Activated CD8-positive, alpha-beta memory T cell treated with anti-CD3 and anti-CD28 coated beads, Interleukin-2, amount 50 U/mL, for 1 hour (primary cell): ENCODE results near the gene RSAD1.
A peak's percentile ranks its signal among the peaks of the same experiment; 100 is the strongest.

ENCODE experiments used
- DNase-seq: peaks from one replicate; pipeline ENCODE4 v3.0.0-alpha.2; 2020; ENCODE audit errors: extremely low read depth

RSAD1 gene

DNA sequence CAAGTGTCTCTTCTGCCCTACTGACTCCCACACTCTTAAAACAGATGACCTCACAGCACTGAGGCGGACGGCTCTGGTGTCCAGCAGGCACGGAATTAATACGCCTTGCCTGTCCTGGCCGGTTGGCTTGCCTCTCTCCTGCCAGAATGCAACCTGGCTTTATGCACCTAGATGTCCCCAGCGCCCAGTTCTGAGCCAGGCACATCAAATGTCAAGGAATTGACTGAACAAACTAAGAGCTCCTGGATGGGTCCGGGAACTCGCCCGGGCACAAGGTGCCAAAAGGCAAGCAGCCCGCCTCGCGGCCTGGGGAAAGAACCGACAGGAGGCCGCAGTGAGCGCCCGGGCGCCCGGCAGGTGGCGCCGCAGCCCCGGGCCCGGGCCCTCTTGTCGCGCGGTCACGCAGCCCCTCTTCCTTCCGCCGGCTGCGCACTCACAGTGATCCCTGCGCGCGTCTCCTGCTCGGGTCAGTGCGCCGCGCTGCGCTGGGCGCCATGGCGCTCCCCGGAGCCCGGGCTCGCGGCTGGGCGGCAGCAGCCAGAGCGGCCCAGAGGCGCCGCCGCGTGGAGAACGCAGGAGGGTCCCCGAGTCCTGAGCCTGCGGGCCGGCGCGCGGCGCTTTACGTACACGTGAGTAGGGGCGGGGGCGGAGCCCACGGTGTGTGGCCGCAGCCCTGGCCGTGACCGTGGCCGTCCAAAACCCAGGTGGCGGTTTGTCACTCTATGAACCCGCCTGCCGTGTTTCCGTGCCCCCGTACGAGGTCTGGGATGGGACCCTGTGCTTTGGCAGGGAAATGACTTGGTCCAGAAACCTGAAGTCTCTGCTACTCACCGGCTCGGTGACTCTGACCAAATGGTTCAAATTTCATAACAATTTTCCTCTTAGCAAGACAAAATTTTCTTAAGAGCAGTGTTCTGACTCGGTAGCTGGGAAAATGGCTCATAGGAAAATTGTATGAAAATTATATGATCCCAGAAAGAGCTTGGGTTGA, at the start of gene RSAD1:
TSS of gene RSAD1 (plus strand) at position 470 of the 991 bp plus-strand sequence. CDS start at position 495, 25 bp downstream.
- DNase-seq = peak; percentile 53

DNA sequence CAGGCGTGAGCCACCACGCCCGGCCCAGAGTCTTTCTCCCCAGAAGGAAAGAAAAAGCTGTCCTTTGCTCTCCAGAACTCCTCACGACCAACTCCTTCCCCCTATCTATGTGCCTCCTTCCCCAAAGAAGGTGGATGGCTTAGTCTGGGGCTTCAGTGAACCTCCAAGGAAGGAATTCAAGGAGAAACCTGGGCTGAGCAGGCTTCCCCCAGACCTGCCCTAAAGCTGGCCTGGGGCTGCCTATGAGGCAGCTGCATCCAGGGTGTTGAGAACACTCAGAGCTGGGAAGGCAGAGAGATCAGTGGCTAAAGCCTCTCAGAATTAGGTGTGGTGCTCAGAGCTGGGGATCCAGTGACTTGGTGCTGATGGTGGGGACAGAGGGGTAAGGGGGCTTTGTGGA, 48.9 kb upstream of the RSAD1 start:
- no peak for DNase-seq

DNA sequence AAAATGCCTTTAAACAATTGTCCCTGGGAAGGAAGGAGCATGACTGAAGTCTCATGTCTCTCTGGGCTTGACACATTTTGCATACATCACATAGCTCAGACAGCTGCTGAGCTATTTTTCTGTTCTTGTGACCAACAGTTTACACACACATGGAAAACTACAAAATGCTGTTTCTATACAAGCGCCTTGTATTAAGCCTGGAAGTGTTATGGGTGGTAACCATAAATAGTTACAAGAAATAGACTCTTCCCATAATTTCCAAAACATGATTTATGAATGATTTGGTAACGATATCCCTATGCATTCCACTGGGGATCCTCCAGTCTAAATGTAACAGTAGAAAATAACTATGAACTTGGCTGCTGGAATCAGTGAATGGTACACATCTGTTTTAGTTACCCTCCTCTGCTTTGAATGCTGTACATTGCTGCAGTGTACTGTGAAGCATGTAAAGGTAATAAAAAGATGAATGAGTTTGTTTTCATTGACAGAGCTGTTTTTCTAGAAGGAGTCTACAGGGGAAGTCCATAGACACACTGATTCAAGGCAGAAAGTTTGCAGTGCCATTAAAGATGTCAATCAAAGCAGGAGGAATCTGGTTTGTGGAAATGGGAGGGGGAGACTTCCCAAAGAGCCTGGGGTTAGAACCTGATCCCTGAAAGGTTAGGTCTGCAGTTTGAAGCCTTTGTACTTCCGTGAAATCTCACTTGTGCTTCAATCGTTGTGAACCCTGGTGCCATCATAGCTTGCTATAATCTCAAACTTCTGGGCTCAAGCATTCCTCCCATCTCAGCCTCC, 47.6 kb upstream of the RSAD1 start:
- no peak for DNase-seq

GRCh38 chr17:50432125-50432762, 46.4 kb upstream of the RSAD1 start:
- DNase-seq = no peak

DNA sequence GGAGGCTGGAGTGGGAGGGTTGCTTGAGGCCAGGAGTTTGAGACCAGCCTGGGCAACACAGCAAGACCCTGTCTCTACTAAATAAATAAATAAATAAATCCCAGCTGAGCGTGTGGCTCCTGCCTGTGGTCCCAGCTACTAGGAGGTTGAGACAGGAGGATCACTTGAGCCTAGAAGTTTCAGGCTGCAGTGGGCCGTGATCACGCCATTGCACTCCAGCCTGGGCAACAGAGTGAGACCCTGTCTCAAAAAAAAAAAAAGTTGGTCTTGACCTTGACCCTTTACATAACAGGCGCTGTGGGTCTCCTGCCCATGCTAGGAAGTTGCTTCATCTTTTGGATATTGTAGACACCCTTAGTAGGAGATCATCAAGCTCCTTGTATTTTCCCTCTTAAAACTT, 41.3 kb upstream of the RSAD1 start:
- no peak for DNase-seq

- no peak for DNase-seq
These were observed 39.7 kb upstream of the RSAD1 start for GRCh38 chr17:50439008-50439407.

DNA sequence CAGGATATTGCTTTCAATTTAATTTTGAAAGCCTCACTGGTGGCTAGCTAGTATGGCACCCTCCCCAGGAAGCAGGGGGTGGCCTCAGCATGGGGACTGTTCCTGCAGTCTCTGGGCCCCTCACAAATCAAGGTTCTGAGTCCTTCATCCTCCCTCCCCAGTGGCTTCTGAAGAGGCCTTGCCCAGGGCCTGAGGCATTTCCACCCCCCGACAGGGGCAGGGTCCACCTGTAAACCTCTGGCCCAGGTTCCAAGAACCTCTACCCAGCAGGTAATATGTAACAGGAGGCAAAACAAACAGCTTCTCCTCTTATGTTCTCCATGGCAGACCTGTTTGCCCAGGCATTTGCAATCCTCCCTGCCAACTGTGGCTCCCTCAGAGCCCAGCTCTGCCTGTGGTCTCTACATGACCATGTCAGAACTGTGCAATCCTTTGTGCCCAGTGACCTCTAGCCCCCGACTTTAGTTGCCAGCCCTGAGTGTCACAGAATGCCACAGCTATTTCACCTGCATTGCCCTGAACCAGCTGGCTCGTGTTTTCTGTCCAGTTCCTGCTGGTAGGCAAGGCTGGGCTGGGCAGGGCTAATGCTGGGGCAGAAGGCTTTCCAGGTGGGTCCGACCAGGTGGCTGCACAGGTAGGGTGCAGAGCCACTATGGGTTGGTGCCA, 38.4 kb upstream of the RSAD1 start:
- DNase-seq = no peak

GRCh38 chr17:50440838-50441829, 37.5 kb upstream of the RSAD1 start:
- no peak for DNase-seq

DNA sequence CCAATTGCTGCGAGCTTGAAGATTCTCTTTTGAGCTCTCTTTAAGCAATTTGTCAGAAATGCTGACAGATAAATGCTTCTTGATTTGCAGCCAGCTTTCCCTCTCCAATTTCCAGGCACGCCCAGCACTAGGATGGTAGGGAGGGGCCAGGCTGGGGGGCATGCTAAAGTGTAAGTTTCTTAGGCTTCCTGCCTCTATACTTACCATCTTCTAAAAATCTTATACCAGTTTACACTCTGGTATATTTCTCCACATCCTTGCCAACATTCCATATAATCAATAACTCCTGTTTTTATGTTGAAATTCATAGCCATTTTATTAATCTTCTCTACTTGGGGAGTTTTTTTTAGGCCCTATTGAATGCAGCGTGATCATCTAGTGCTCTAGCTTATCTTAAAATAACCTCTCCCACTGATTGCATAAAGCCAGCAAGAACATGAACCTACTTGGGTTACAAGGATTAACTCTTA, 35.1 kb upstream of the RSAD1 start:
- DNase-seq = no peak

- DNase-seq = no peak
These were observed 33.6 kb upstream of the RSAD1 start for GRCh38 chr17:50444841-50445715.

- no peak for DNase-seq
These were observed 32.8 kb upstream of the RSAD1 start for GRCh38 chr17:50445730-50446325.

GRCh38 chr17:50447870-50448595, 30.6 kb upstream of the RSAD1 start:
- DNase-seq = no peak

DNA sequence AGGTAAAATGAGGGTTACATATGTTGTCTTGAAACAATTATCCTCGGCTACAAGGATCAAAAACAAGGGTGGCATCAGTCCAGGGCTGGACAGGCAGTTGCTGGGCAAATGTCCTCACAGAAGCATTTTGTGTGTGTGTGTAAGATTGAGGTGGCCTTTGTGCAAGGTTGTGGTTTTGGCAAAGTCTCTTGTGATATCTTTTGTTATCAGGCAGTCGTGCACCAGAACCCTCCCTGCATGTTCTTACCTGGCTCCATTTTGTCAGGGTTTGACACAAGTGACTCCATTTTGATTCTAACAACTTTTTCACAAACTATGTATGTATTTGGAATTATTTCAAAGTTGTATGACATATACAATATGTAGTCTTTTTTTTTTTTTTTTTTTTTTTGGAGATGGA, 30.0 kb upstream of the RSAD1 start:
- DNase-seq = no peak

DNA sequence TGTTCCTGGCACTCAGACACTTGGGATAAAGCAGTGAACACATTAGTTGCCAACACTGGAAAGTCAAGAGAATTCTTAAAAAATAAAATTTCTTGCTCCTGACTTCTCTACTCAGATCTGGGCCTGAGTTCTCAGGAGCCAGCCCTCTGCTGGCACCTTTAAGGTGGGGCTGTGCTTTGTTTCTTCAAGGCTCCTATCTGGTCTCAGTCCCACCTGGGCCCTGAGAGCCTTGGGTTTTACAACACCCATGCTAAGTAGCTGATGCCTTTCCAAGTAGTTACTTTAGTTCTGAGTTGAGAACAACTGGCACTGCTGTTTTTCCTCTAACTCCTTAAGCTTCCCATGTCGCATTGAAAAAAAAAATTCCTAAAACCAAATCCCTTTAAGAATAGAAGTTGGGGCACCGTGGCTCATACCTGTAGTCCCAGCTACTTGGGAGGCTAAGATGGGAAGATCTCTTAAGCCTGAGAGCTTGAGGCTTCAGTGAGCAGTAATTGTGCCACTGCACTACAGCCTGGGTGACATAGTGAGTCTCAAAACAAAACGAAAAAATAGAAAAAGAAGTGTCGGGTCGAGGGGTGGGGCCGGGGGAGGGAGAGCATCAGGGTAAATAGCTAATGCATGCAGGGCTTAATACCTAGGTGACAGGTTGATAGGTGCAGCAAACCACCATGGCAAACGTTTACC, 26.6 kb upstream of the RSAD1 start:
- DNase-seq = no peak

- no peak for DNase-seq
These were observed 25.9 kb upstream of the RSAD1 start for GRCh38 chr17:50452630-50453300.

DNA sequence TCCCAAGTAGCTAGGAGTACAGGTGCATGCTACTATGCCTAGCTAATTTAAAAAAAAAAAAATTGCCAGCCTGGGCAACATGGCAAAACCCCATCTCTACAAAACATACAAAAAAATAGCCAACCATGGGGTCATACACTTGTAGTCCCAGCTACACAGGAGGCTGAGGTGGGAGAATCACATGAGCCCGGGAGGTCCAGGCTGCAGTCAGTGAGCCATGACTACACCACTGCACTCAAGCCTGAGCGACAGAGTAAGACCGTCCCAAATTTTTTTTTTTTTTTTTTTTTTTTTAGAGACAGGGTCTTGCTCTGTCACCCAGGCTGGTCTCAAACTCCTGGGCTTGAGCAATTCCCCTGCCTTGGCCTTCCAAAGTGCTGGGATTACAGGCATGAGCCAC, 24.8 kb upstream of the RSAD1 start:
- DNase-seq = no peak

GRCh38 chr17:50457621-50458020, 21.0 kb upstream of the RSAD1 start:
- no peak for DNase-seq
